ENCODE measurements around the gene ACAP1. TPM values are rescaled to one million over a fixed set of nuclear protein-coding genes. Genes with fewer than 3 reads are reported as not detected.

ACAP1 gene
- total RNA-seq, 6 experiments from 2014 or later = 3.2 to 6.4 (median 4.9) TPM

DNA sequence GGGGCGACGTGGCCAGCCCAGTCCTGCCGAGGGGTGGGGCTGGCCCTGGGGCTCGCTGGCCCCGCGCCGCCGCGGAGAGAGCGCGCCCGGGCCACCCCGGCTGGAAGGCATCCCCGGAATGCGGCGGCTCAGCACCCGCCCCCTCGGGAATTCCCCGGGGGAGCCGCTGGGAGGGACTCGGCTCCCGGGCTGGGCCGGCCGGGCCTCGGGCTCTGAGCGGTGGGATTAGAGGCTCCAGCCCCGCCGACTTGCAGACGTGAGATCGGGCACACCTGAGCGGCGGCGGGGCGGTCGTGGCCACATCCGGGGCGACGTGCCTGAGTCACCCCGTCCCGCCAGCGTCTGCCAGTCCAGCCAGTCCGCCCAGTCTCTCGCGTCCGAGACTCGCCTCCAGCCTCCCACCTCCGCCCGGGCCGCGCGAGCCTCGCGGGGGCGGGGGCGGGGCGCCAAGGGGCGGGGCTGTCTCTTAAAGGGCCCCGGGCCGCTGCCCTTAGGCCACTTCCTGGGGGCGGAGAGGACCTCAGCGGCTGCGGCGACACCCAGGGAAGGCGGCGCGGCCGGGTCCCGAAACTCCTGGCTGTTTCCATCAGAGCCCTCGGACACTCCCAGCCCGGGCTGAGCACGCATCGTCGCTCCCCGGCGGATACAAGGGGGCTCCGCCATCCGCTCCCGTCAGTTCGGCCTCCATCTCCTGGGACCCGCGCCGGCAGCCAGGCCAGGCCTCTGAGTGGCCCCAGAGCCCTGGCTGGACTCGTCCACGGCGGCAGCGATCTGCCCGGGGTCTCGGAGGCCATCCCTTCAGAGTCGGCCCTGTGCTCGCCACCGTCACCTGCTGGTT is 15.6 kb downstream of the ACAP1 start, which contains the start of gene KCTD11:
Gene KCTD11 (plus strand): TSS at position 498 of the 838 bp plus-strand sequence.
- DNase-seq = peak; percentile 91
- Mint-ChIP-seq H3K36me3 (ENCODE audit: low read depth) (no peaks in the 10 kb centered on the region), H3K9me3 (no peaks in the 10 kb centered on the region), H3K27ac (peak within 1 kb of the TSS; percentile 97), H3K4me3 (peak within 1 kb of the TSS; percentile 93), H3K4me1 (ENCODE audit: low read depth) (peaks cover 53% of the 10 kb centered on the region), H3K27me3 (ENCODE audit: insufficient read depth) (peaks cover 2% of the 10 kb centered on the region; the same call in 1 of the 2 replicates)
- TF ChIP-seq, protein P1, sequence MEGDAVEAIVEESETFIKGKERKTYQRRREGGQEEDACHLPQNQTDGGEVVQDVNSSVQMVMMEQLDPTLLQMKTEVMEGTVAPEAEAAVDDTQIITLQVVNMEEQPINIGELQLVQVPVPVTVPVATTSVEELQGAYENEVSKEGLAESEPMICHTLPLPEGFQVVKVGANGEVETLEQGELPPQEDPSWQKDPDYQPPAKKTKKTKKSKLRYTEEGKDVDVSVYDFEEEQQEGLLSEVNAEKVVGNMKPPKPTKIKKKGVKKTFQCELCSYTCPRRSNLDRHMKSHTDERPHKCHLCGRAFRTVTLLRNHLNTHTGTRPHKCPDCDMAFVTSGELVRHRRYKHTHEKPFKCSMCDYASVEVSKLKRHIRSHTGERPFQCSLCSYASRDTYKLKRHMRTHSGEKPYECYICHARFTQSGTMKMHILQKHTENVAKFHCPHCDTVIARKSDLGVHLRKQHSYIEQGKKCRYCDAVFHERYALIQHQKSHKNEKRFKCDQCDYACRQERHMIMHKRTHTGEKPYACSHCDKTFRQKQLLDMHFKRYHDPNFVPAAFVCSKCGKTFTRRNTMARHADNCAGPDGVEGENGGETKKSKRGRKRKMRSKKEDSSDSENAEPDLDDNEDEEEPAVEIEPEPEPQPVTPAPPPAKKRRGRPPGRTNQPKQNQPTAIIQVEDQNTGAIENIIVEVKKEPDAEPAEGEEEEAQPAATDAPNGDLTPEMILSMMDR (IDR thresholded peaks at IDR 0.05) = peak; percentile 83; the same call in 1 of the 2 replicates

DNA sequence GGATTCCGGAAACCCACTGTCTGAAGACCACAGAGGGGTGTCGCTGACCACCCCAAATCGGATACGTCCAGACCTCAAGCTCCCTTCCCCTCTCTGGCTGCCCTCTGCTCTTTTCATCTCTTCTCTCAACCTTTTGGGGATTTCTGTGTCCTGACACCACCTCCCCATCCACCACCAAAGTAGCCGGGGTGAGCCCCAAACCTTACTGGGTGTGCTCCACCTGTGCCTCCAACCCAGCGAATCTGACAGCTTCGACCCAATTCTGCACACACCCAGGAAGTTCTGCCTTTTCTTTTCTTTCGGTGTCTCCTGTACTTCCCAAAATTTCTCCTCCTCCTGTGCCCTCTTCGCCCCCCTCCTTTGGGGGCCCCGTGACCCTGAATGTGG is 16.2 kb downstream of the ACAP1 start:
- H3K27me3 Mint-ChIP-seq (ENCODE audit: insufficient read depth) = peaks cover 2% of the 10 kb centered on the region; the same call in 1 of the 2 replicates
- peak overlapping the region; percentile 93 for H3K27ac Mint-ChIP-seq
- no peak for DNase-seq
- H3K4me3 Mint-ChIP-seq = peak overlapping the region; percentile 91
- TF ChIP-seq, protein P1 (IDR thresholded peaks at IDR 0.05) = no peak; the same call in none of the 2 replicates
- H3K36me3 Mint-ChIP-seq (ENCODE audit: low read depth) = no peaks in the 10 kb centered on the region
- peaks cover 53% of the 10 kb centered on the region for H3K4me1 Mint-ChIP-seq (ENCODE audit: low read depth)
- no peaks in the 10 kb centered on the region for H3K9me3 Mint-ChIP-seq

DNA sequence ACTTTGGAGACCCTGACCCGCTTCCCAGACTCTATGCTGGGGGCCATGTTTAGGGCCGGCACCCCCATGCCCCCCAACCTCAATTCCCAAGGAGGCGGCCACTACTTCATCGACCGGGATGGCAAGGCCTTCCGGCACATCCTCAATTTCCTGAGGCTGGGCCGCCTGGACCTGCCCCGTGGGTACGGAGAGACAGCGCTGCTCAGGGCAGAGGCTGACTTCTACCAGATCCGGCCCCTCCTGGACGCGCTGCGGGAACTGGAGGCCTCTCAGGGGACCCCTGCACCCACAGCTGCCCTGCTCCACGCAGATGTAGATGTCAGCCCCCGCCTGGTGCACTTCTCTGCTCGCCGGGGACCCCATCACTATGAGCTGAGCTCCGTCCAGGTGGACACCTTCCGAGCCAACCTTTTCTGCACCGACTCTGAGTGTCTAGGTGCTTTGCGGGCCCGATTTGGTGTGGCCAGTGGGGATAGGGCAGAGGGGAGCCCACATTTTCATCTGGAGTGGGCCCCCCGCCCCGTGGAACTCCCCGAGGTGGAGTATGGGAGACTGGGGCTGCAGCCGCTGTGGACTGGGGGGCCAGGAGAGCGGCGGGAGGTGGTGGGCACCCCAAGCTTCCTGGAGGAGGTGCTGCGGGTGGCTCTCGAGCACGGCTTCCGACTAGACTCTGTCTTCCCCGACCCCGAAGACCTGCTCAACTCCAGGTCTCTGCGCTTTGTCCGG is 16.7 kb downstream of the ACAP1 start:
- no peak for DNase-seq
- peak overlapping the region; percentile 93 for H3K27ac Mint-ChIP-seq
- TF ChIP-seq, protein P1 (IDR thresholded peaks at IDR 0.05) = no peak
- no peaks in the 10 kb centered on the region for H3K36me3 Mint-ChIP-seq (ENCODE audit: low read depth)
- no peaks in the 10 kb centered on the region for H3K9me3 Mint-ChIP-seq
- peaks cover 53% of the 10 kb centered on the region for H3K4me1 Mint-ChIP-seq (ENCODE audit: low read depth)
- H3K27me3 Mint-ChIP-seq (ENCODE audit: insufficient read depth) = peaks cover 2% of the 10 kb centered on the region; the same call in 1 of the 2 replicates
- peak overlapping the region; percentile 91 for H3K4me3 Mint-ChIP-seq

DNA sequence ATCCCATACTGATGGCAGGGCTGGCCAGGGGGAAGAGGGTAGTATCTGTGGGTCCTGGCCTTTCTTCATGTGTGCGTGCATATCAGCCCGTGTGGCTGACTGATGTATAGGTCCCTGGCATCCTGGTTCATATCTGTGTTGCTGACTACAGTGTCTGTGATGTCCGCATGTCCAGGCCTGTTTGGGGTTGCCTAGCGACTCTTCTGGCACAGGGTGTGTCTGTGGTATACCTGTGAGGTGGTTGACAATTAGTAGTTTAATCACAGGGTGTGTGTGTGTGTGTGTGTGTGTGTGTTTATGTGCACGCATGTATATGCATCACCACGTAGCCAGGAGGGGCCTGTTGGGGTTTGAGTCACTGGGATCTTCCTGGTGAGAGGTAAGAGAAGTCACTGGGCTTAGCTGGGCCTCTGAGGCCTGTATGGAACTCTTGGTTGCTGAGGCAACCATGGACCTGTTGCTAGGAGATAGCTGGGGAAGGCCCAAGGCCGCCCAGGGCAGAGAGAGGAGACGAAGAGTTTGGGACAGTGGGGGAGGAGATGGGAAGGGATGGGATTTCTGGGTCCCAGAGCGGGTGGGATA is 18.0 kb downstream of the ACAP1 start:
- Mint-ChIP-seq H3K36me3 (ENCODE audit: low read depth) (no peaks in the 10 kb centered on the region), H3K9me3 (no peaks in the 10 kb centered on the region), H3K4me3 (peak overlapping the region; percentile 73), H3K27ac (peak overlapping the region; percentile 79), H3K27me3 (ENCODE audit: insufficient read depth) (0 out of 2 replicates have a peak, but pooled peaks cover 2% of the 10 kb centered on the region), H3K4me1 (ENCODE audit: low read depth) (peaks cover 42% of the 10 kb centered on the region)
- peak; percentile 74 for DNase-seq
- TF ChIP-seq, protein P1 (IDR thresholded peaks at IDR 0.05) = no peak

DNA sequence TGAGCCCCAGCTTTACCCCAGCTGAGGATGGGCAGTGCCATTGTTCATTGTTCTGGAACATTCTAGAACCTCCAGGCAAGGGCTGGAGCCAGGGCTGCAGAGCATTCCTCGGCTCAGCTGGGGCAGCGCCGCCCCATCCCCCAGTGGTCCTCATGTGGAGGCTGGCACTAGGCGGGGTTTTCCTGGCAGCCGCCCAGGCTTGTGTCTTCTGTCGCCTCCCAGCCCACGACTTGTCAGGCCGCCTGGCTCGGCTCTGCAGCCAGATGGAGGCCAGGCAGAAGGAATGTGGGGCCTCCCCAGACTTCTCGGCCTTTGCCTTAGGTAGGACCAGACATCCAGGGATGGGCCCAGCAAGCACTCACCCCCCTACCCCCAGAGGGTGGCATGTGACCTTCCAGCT is 18.7 kb downstream of the ACAP1 start, which contains the start of gene TMEM95:
Gene TMEM95 (plus strand): TSS at position 104 of the 400 bp plus-strand sequence. CDS start 49 bp downstream, at position 153.
- Mint-ChIP-seq H3K27ac (peak within 1 kb of the TSS; percentile 79), H3K4me1 (ENCODE audit: low read depth) (peaks cover 35% of the 10 kb centered on the region), H3K27me3 (ENCODE audit: insufficient read depth) (0 out of 2 replicates have a peak, but pooled peaks cover 2% of the 10 kb centered on the region), H3K9me3 (no peaks in the 10 kb centered on the region), H3K36me3 (ENCODE audit: low read depth) (no peaks in the 10 kb centered on the region), H3K4me3 (peak within 1 kb of the TSS; percentile 73)
- DNase-seq = no peak
- TF ChIP-seq, protein P1 (IDR thresholded peaks at IDR 0.05) = no peak

Data from HFFc6 (cell line).